T-helper 2 cell treated with Interferon-gamma antibody and Interleukin-4, amounts not matched to agents 100 ng/mL and 5 ng/mL, for 36 hours (primary cell): Measurements from ENCODE around the gene RASD1. TPM values are rescaled to one million over a fixed set of nuclear protein-coding genes. Genes with fewer than 3 reads are reported as not detected.

Source experiments
- intact Hi-C: fragments of 100-400 bp; cut with micrococcal nuclease; formaldehyde crosslinking; loops from one replicate; pipeline ENCODE4 v1.15.1; 2023
- total RNA-seq: library from RNA; stranded (reverse); gene quantifications from 2 replicates; pipeline ENCODE4 v1.2.3, GENCODE V29; 2022

RASD1 gene
- 0.80 and 0.82 TPM in 2 replicates for total RNA-seq

GRCh38 chr17:17496189-17497064 lies at the start of gene RASD1:
Gene RASD1, minus strand, starts transcription at chr17:17496395. Its CDS starts 214 bp downstream, at chr17:17496181.
- intact Hi-C loops, result loop anchor here (1.0 to 5.0 kb wide), 7 partner anchors 19 to 959 kb away; partner anchors contain the start of genes ATPAF2, GID4 and PEMT

- intact Hi-C loops, result no loop called here
Measured at GRCh38 chr17:17545984-17546383, 49.8 kb upstream of the RASD1 start.

GRCh38 chr17:17545031-17545820 lies 49.0 kb upstream of the RASD1 start:
- intact Hi-C loops, result no loop called here

GRCh38 chr17:17542906-17543635 lies 46.9 kb upstream of the RASD1 start:
- intact Hi-C loops, result no loop called here

GRCh38 chr17:17541640-17542001 lies 45.4 kb upstream of the RASD1 start:
- intact Hi-C loops, result no loop called here

- intact Hi-C loops, result no loop called here
Measured at GRCh38 chr17:17540935-17541639, 44.9 kb upstream of the RASD1 start.

- intact Hi-C loops, result no loop called here
Measured at GRCh38 chr17:17540278-17540906, 44.2 kb upstream of the RASD1 start.

- intact Hi-C loops, result no loop called here
Measured at GRCh38 chr17:17539591-17539990, 43.4 kb upstream of the RASD1 start.

- intact Hi-C loops, result no loop called here
Measured at GRCh38 chr17:17538417-17539391, 42.5 kb upstream of the RASD1 start.

- intact Hi-C loops, result no loop called here
Measured at GRCh38 chr17:17537311-17538099, 41.3 kb upstream of the RASD1 start.

GRCh38 chr17:17536702-17537101 lies 40.5 kb upstream of the RASD1 start:
- intact Hi-C loops, result no loop called here

GRCh38 chr17:17535957-17536356 lies 39.8 kb upstream of the RASD1 start:
- intact Hi-C loops, result no loop called here

GRCh38 chr17:17533901-17534441 lies 37.8 kb upstream of the RASD1 start:
- intact Hi-C loops, result no loop called here

GRCh38 chr17:17532991-17533390 lies 36.8 kb upstream of the RASD1 start:
- intact Hi-C loops, result no loop called here

- intact Hi-C loops, result no loop called here
Measured at GRCh38 chr17:17531156-17531555, 35.0 kb upstream of the RASD1 start.

GRCh38 chr17:17528696-17529652 lies 32.8 kb upstream of the RASD1 start:
- intact Hi-C loops, result no loop called here

GRCh38 chr17:17527956-17528500 lies 31.8 kb upstream of the RASD1 start:
- intact Hi-C loops, result no loop called here
